Measurements from ENCODE around the gene C6orf163. TPM values are rescaled to one million over a fixed set of nuclear protein-coding genes. Genes with fewer than 3 reads are reported as not detected.

C6orf163 gene
- total RNA-seq, 1 experiment from 2014 or later: 1.5 TPM

Other genes with a start within 250 kb of the C6orf163 start
- not detected for gene CGA, start 249.7 kb upstream of the C6orf163 start, total RNA-seq (2021; ENCODE audit: unreplicated experiment)
- 35.3 TPM for gene ZNF292, start 189.2 kb upstream of the C6orf163 start, total RNA-seq (2021; ENCODE audit: unreplicated experiment)
- gene SMIM8, start 22.2 kb upstream of the C6orf163 start, total RNA-seq (2021; ENCODE audit: unreplicated experiment): 8.0 TPM
- not detected for gene GJB7, start 15.5 kb upstream of the C6orf163 start, total RNA-seq (2021; ENCODE audit: unreplicated experiment)
- 0.54 TPM for gene CFAP206, start 63.2 kb downstream of the C6orf163 start, total RNA-seq (2021; ENCODE audit: unreplicated experiment)
- gene SLC35A1, start 128.2 kb downstream of the C6orf163 start, total RNA-seq (2021; ENCODE audit: unreplicated experiment): 29.1 TPM
- gene RARS2, start 245.2 kb downstream of the C6orf163 start, total RNA-seq (2021; ENCODE audit: unreplicated experiment): 34.8 TPM
- gene ORC3, start 245.3 kb downstream of the C6orf163 start, total RNA-seq (2021; ENCODE audit: unreplicated experiment): 34.2 TPM